ENCODE data around the gene EZR. TPM values are rescaled to one million over a fixed set of nuclear protein-coding genes. Genes with fewer than 3 reads are reported as not detected.
A peak's percentile ranks its signal among the peaks of the same experiment; 100 is the strongest.

Gene EZR
- total and polyA plus RNA-seq, 2 of the 13 experiments (the other 11 are each of a cell fraction or from before 2014, with no cell fraction given), result 34.7 to 60.3 TPM

DNA sequence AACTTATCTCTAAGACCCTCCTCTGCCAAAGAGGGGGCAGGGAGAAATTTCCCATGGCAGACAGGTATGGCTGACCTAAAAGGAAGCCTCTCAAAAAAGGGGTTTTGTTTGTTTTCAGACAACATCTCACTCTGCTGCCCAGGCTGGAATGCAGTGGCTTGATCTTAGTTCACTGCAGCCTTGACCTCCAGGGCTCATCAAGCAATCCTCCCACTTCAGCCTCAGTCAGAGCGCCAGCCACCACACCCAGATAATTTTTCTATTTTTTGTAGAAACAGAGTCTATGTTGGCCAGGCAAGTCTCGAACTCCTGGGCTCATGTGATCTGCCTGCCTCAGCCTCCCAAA is 3.8 kb downstream of the EZR start (continued):
- TF ChIP-seq, protein P1, sequence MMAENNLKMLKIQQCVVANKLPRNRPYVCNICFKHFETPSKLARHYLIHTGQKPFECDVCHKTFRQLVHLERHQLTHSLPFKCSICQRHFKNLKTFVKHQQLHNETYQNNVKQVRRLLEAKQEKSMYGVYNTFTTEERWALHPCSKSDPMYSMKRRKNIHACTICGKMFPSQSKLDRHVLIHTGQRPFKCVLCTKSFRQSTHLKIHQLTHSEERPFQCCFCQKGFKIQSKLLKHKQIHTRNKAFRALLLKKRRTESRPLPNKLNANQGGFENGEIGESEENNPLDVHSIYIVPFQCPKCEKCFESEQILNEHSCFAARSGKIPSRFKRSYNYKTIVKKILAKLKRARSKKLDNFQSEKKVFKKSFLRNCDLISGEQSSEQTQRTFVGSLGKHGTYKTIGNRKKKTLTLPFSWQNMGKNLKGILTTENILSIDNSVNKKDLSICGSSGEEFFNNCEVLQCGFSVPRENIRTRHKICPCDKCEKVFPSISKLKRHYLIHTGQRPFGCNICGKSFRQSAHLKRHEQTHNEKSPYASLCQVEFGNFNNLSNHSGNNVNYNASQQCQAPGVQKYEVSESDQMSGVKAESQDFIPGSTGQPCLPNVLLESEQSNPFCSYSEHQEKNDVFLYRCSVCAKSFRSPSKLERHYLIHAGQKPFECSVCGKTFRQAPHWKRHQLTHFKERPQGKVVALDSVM (CRISPR knock-in tag; IDR thresholded peaks at IDR 0.05), result peak; percentile 67; the same call in 1 of the 2 replicates
- TF ChIP-seq SP5 (CRISPR knock-in tag; IDR thresholded peaks at IDR 0.05; ENCODE audit: borderline replicate concordance, low read depth) (peak; percentile 62; the same call in 1 of the 2 replicates), NFKBIZ (CRISPR knock-in tag; IDR thresholded peaks at IDR 0.05) (peak; percentile 25; the same call in 1 of the 2 replicates), ZNF430 (CRISPR knock-in tag; IDR thresholded peaks at IDR 0.05) (no peak), ELF3 (CRISPR knock-in tag; IDR thresholded peaks at IDR 0.05) (peak; percentile 73), HMG20A (CRISPR knock-in tag; IDR thresholded peaks at IDR 0.05; ENCODE audit: borderline replicate concordance) (peak; percentile 70; the same call in 1 of the 2 replicates), ZC3H4 (CRISPR knock-in tag; IDR thresholded peaks at IDR 0.05; ENCODE audit: borderline replicate concordance) (no peak), FOXA3 (CRISPR knock-in tag; IDR thresholded peaks at IDR 0.05) (peak; percentile 37; the same call in 1 of the 2 replicates), NR2C2 (CRISPR knock-in tag; IDR thresholded peaks at IDR 0.05; ENCODE audit: borderline replicate concordance) (0 out of 2 replicates have a peak, but pooled peaks have one; percentile 64), ZBTB3 (CRISPR knock-in tag; IDR thresholded peaks at IDR 0.05; ENCODE audit: borderline replicate concordance, low read depth) (peak; percentile 82; the same call in 1 of the 2 replicates), ZNF543 (CRISPR knock-in tag; IDR thresholded peaks at IDR 0.05) (no peak), RARA (CRISPR knock-in tag; IDR thresholded peaks at IDR 0.05) (peak; percentile 94), TBX2 (CRISPR knock-in tag; IDR thresholded peaks at IDR 0.05; ENCODE audit: borderline replicate concordance) (peak; percentile 62; the same call in 1 of the 2 replicates), FOXJ3 (CRISPR knock-in tag; IDR thresholded peaks at IDR 0.05; ENCODE audit: borderline replicate concordance) (peak; percentile 63; the same call in 1 of the 2 replicates), ZNF121 (CRISPR knock-in tag; IDR thresholded peaks at IDR 0.05) (peak; percentile 66), HOXA3 (CRISPR knock-in tag; IDR thresholded peaks at IDR 0.05) (peak; percentile 77), DBP (CRISPR knock-in tag; IDR thresholded peaks at IDR 0.05; ENCODE audit: not compliant biosample characterization) (peak; percentile 75), SP1 (IDR thresholded peaks at IDR 0.05) (no peak), SP1 (CRISPR knock-in tag; IDR thresholded peaks at IDR 0.05) (no peak), SRY (CRISPR knock-in tag; IDR thresholded peaks at IDR 0.05) (no peak), CBFB (CRISPR knock-in tag; IDR thresholded peaks at IDR 0.05) (peak; percentile 44; the same call in 1 of the 2 replicates), FOXA1 (IDR thresholded peaks at IDR 0.05) (no peak), FOXA1 (CRISPR knock-in tag; IDR thresholded peaks at IDR 0.05) (peak; percentile 69), FOXM1 (CRISPR knock-in tag; IDR thresholded peaks at IDR 0.05) (no peak), HOXA9 (CRISPR knock-in tag; IDR thresholded peaks at IDR 0.05; ENCODE audit: borderline replicate concordance) (no peak), MIXL1 (CRISPR knock-in tag; IDR thresholded peaks at IDR 0.05) (0 out of 2 replicates have a peak, but pooled peaks have one; percentile 23), RXRA (CRISPR knock-in tag; IDR thresholded peaks at IDR 0.05) (peak; percentile 92)
- TF ChIP-seq, protein P2, sequence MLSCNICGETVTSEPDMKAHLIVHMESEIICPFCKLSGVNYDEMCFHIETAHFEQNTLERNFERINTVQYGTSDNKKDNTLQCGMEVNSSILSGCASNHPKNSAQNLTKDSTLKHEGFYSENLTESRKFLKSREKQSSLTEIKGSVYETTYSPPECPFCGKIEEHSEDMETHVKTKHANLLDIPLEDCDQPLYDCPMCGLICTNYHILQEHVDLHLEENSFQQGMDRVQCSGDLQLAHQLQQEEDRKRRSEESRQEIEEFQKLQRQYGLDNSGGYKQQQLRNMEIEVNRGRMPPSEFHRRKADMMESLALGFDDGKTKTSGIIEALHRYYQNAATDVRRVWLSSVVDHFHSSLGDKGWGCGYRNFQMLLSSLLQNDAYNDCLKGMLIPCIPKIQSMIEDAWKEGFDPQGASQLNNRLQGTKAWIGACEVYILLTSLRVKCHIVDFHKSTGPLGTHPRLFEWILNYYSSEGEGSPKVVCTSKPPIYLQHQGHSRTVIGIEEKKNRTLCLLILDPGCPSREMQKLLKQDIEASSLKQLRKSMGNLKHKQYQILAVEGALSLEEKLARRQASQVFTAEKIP (CRISPR knock-in tag; IDR thresholded peaks at IDR 0.05; ENCODE audit: borderline replicate concordance), result no peak
- TF ChIP-seq, protein P3, sequence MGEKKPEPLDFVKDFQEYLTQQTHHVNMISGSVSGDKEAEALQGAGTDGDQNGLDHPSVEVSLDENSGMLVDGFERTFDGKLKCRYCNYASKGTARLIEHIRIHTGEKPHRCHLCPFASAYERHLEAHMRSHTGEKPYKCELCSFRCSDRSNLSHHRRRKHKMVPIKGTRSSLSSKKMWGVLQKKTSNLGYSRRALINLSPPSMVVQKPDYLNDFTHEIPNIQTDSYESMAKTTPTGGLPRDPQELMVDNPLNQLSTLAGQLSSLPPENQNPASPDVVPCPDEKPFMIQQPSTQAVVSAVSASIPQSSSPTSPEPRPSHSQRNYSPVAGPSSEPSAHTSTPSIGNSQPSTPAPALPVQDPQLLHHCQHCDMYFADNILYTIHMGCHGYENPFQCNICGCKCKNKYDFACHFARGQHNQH (CRISPR knock-in tag; IDR thresholded peaks at IDR 0.05), result 0 out of 2 replicates have a peak, but pooled peaks have one; percentile 27
